Activated CD8-positive, alpha-beta memory T cell treated with anti-CD3 and anti-CD28 coated beads, Interleukin-2, amount 10 ng/mL, durations not matched to agents 7 days and 5 days (primary cell): ENCODE measurements around the gene UBE2E2. TPM values are rescaled to one million over a fixed set of nuclear protein-coding genes. Genes with fewer than 3 reads are reported as not detected.

Experiments
- ATAC-seq: fragments of 150-1000 bp; cut with Tn5 transposase; one replicate; pipeline ENCODE4 v1.10.0; 2021; ENCODE audit warnings: moderate library complexity
- CTCF ChIA-PET: fragments of 350-600 bp; sonication (Branson Sonifier 250); formaldehyde crosslinking; loops from one replicate; lab custom pipeline; 2021; ENCODE audit warnings: antibody characterized with exemption; lab: Charles Lee
- DNase-seq: peaks from one replicate; pipeline ENCODE4 v3.0.0-alpha.2; 2020
- H3K27ac Mint-ChIP-seq: one replicate; pipeline ENCODE4 v1.8.0; 2021; ENCODE audit warnings: mild to moderate bottlenecking, mixed read lengths
- H3K27me3 Mint-ChIP-seq: one replicate; pipeline ENCODE4 v1.8.0; 2021; ENCODE audit warnings: mixed read lengths
- H3K36me3 Mint-ChIP-seq: one replicate; pipeline ENCODE4 v1.8.0; 2021; ENCODE audit warnings: mild to moderate bottlenecking, mixed read lengths
- H3K4me1 Mint-ChIP-seq: one replicate; pipeline ENCODE4 v1.8.0; 2021; ENCODE audit warnings: mixed read lengths
- H3K4me3 Mint-ChIP-seq: one replicate; pipeline ENCODE4 v1.8.0; 2021; ENCODE audit warnings: mild to moderate bottlenecking, moderate library complexity, mixed read lengths
- H3K9me3 Mint-ChIP-seq: one replicate; pipeline ENCODE4 v1.8.0; 2022; ENCODE audit warnings: low read depth, mixed read lengths
- total RNA-seq, 2 experiments: library from RNA; stranded (reverse); gene quantifications; one replicate each; pipeline ENCODE4 v1.2.3, GENCODE V29; 2021

UBE2E2 gene
- total RNA-seq, 2 experiments from 2014 or later: 0.77 to 0.82 TPM

DNA sequence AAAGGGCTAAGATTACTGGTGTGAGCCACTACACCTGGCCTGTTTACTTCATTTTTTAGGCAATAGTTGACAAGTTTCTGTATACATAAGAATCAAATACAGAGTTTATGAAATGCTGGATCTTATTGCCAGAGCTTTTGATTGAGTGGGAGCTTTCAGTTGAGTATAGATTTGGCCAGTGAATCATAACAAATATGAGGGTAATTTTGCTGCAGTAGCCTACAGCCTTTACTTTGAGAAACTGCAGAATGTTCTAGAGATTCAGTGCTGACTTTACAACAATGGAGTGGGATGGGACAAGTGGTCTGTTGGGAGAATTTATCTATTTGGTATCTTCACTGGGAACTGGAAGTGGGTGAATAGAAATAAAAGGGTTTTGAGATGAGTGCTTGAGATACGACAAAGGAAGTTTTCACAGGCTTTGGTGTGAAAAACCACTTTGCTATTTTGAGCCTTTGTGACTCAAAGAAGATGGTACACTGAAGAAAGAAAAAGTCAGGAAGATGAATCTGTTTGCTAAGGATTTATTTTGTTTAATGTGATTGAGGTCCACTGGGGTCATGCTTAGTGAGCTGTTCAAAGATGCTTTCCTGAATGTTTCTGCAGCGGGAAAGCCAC, 227.8 kb downstream of the UBE2E2 start:
- Mint-ChIP-seq H3K9me3 (no peaks in the 10 kb centered on the region), H3K27ac (no peak overlapping the region), H3K4me1 (peaks cover 6% of the 10 kb centered on the region), H3K27me3 (no peaks in the 10 kb centered on the region), H3K4me3 (no peak overlapping the region), H3K36me3 (no peaks in the 10 kb centered on the region)
- DNase-seq: no peak
- ATAC-seq: no peak
- CTCF ChIA-PET: no interaction called here

- ATAC-seq (no peak), DNase-seq (no peak)
- H3K4me1 Mint-ChIP-seq: peaks cover 6% of the 10 kb centered on the region
- H3K9me3 Mint-ChIP-seq: no peaks in the 10 kb centered on the region
- H3K27me3 Mint-ChIP-seq: no peaks in the 10 kb centered on the region
- no peak overlapping the region for H3K4me3 Mint-ChIP-seq
- no peaks in the 10 kb centered on the region for H3K36me3 Mint-ChIP-seq
- CTCF ChIA-PET: no interaction called here
- H3K27ac Mint-ChIP-seq: no peak overlapping the region
Observed at GRCh38 chr3:23431764-23432163, 228.6 kb downstream of the UBE2E2 start.

- Mint-ChIP-seq H3K36me3 (no peaks in the 10 kb centered on the region), H3K4me3 (no peak overlapping the region), H3K27ac (no peak overlapping the region), H3K9me3 (no peaks in the 10 kb centered on the region), H3K4me1 (peaks cover 10% of the 10 kb centered on the region), H3K27me3 (peaks cover 8% of the 10 kb centered on the region)
- DNase-seq (no peak), ATAC-seq (no peak)
- CTCF ChIA-PET: no interaction called here
Observed at GRCh38 chr3:23435318-23435717, 232.2 kb downstream of the UBE2E2 start.

DNA sequence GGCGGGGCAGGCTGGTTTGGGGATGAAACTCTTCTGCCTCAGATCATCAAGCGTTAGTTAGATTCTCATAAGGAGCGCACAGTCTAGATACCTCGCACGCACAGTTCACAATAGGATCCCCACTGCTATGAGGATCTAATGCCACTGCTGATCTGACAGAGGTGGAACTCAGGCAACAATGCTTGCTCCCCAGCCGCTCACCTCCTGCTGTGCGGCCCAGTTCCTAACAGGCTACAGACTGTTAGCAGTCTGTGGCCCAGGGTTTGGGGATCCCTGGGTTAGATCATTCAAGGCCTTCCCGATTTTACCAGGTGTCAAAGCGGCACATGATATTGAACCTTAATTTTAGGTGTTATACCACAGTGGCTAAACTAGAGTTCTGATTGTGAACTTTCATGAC, 232.8 kb downstream of the UBE2E2 start:
- no peak for ATAC-seq
- H3K9me3 Mint-ChIP-seq: no peaks in the 10 kb centered on the region
- H3K27ac Mint-ChIP-seq: no peak overlapping the region
- H3K4me1 Mint-ChIP-seq: peaks cover 13% of the 10 kb centered on the region
- H3K27me3 Mint-ChIP-seq: peaks cover 8% of the 10 kb centered on the region
- no peak for DNase-seq
- H3K4me3 Mint-ChIP-seq: no peak overlapping the region
- no peaks in the 10 kb centered on the region for H3K36me3 Mint-ChIP-seq
- CTCF ChIA-PET: no interaction called here

- Mint-ChIP-seq H3K36me3 (no peaks in the 10 kb centered on the region), H3K27me3 (peaks cover 8% of the 10 kb centered on the region), H3K4me1 (peaks cover 13% of the 10 kb centered on the region), H3K27ac (no peak overlapping the region), H3K9me3 (no peaks in the 10 kb centered on the region), H3K4me3 (no peak overlapping the region)
- CTCF ChIA-PET: no interaction called here
- DNase-seq (no peak), ATAC-seq (no peak)
Observed at GRCh38 chr3:23437484-23438145, 234.5 kb downstream of the UBE2E2 start.

DNA sequence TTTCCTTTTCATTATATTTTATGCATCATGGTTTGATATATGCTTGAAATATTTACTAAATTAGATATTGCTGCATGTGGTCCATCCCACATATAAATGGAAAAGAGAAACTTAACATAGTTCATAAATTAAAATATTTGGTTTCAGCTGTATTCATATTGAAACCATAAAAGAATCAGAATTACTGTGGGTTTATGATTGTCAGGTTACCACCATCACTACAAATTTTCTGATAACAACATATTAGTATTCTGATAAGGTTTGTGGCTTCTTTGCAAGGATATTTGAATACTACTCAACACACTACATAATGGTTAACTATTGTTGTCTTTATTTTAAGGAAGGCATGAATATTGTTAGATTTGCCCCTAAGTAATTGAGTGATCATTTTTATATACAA, 235.5 kb downstream of the UBE2E2 start:
- DNase-seq (no peak), ATAC-seq (no peak)
- H3K27me3 Mint-ChIP-seq: peaks cover 8% of the 10 kb centered on the region
- H3K4me3 Mint-ChIP-seq: no peak overlapping the region
- H3K27ac Mint-ChIP-seq: no peak overlapping the region
- H3K4me1 Mint-ChIP-seq: peaks cover 18% of the 10 kb centered on the region
- no peaks in the 10 kb centered on the region for H3K36me3 Mint-ChIP-seq
- H3K9me3 Mint-ChIP-seq: no peaks in the 10 kb centered on the region
- CTCF ChIA-PET: no interaction called here

- H3K27ac Mint-ChIP-seq: no peak overlapping the region
- H3K36me3 Mint-ChIP-seq: no peaks in the 10 kb centered on the region
- no peak overlapping the region for H3K4me3 Mint-ChIP-seq
- no peak for DNase-seq
- CTCF ChIA-PET: no interaction called here
- H3K4me1 Mint-ChIP-seq: peaks cover 18% of the 10 kb centered on the region
- H3K9me3 Mint-ChIP-seq: no peaks in the 10 kb centered on the region
- no peak for ATAC-seq
- H3K27me3 Mint-ChIP-seq: peaks cover 8% of the 10 kb centered on the region
Observed at GRCh38 chr3:23439080-23439479, 236.0 kb downstream of the UBE2E2 start.

GRCh38 chr3:23440416-23441294, 237.5 kb downstream of the UBE2E2 start:
- DNase-seq: no peak
- ATAC-seq: no peak
- H3K9me3 Mint-ChIP-seq: no peaks in the 10 kb centered on the region
- H3K27me3 Mint-ChIP-seq: peaks cover 8% of the 10 kb centered on the region
- peaks cover 16% of the 10 kb centered on the region for H3K4me1 Mint-ChIP-seq
- H3K36me3 Mint-ChIP-seq: no peaks in the 10 kb centered on the region
- H3K27ac Mint-ChIP-seq: no peak overlapping the region
- CTCF ChIA-PET: no interaction called here
- H3K4me3 Mint-ChIP-seq: no peak overlapping the region

DNA sequence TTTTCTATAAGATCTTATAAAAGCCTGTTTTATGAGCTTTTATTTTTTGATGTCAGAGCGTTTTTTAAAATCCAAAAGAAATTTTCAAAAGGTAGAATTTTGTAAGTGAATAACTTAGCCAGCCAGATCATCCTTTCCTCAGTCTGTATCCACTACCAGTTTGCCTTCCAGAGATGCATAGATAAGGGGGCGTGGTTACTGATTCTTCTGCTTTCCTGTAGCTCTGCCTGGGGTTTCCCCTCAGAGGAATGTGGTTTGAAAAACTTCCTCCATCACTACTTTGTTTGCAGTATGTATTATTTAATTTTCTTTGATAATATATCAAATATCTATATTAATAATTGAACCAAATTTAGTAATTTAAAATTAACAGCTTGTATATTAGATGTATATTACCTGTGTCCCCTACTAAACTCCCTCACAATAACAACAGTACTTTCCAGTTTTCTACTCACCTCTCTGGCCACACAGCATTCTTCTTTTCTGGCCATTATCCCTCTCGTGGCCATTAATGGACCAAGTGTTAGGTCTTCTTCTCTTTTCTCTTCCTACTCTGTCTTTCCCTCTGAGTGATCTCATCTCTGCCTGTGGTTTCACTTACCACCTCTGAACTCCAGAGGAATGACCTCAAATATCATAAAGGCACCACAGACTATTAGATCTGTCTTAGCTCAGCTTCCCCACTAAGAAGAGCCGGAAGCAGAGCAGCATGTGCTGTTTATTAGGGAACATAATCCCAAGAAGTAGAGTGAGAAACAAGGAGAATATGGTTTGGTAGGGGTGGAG, 239.7 kb downstream of the UBE2E2 start:
- Mint-ChIP-seq H3K27ac (no peak overlapping the region), H3K9me3 (no peaks in the 10 kb centered on the region), H3K4me1 (peaks cover 16% of the 10 kb centered on the region), H3K36me3 (no peaks in the 10 kb centered on the region), H3K27me3 (peaks cover 7% of the 10 kb centered on the region), H3K4me3 (no peak overlapping the region)
- CTCF ChIA-PET: no interaction called here
- DNase-seq: no peak
- no peak for ATAC-seq

DNA sequence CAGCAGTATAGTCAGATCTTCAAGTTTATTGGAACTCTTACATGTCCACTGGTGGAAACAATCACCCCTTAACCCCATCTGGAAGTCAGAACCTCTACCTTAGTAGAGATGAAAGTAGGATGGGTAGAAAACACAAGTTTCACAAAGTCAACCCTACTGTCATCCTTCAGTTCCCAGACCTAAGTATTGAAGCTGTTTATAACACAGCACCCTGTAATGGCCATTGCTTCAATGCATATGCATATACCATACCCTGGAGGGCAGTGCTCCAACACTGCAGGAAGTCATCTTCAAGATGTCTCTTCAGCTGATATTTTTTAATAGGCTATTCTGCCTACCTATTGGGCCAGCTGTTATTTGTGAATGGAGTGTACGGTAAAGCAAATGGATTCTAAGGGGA, 241.3 kb downstream of the UBE2E2 start:
- no peak for DNase-seq
- no peaks in the 10 kb centered on the region for H3K27me3 Mint-ChIP-seq
- H3K36me3 Mint-ChIP-seq: no peaks in the 10 kb centered on the region
- peaks cover 13% of the 10 kb centered on the region for H3K4me1 Mint-ChIP-seq
- CTCF ChIA-PET: no interaction called here
- H3K4me3 Mint-ChIP-seq: no peak overlapping the region
- no peaks in the 10 kb centered on the region for H3K9me3 Mint-ChIP-seq
- no peak for ATAC-seq
- no peak overlapping the region for H3K27ac Mint-ChIP-seq

DNA sequence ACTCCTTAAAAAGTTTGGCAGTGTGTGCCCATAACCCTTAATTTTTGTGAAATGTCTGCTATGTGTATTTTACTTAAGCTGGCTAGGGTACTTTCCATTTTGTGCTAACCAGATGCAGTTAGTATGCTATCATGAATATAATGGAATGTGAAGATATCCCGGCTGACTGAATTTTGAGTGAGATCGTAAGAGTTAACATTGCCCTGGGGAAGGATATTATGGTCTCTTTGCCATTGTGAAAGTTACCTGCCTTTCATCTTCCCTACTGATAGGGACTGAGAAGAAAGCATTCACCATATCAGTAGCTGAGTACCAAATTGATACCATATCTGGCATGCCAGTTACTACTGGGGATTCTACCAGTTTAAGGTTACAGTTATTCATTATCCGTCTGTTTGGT, 243.2 kb downstream of the UBE2E2 start:
- Mint-ChIP-seq H3K4me3 (no peak overlapping the region), H3K4me1 (peaks cover 7% of the 10 kb centered on the region), H3K27ac (no peak overlapping the region), H3K9me3 (no peaks in the 10 kb centered on the region), H3K27me3 (no peaks in the 10 kb centered on the region), H3K36me3 (no peaks in the 10 kb centered on the region)
- ATAC-seq: no peak
- CTCF ChIA-PET: no interaction called here
- DNase-seq: no peak

DNA sequence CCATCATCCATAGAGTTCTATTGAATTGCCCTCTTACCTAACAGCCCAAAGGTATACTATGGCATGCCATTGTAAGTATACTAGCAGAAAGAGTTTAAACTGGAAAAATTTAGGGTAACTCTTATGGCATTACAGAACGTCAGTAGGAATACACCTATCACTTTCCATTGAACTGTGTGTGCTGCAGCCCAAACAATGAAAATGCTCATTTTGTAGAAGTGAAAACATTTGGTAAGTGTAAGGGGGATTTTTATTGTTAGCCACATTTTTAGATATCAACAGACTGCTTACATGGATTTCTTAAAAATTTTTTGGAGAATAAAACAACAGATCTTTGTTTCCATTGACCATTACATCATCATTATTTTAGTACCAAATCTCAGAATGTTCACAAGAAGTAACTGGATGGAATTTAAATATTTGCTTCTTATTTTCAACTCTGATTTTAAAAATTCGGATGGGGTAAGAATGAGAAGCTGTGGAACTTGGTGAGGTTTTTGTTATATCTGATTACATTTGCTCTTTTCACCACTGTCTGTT, 245.9 kb downstream of the UBE2E2 start:
- no peaks in the 10 kb centered on the region for H3K36me3 Mint-ChIP-seq
- H3K4me1 Mint-ChIP-seq: no peaks in the 10 kb centered on the region
- H3K27ac Mint-ChIP-seq: no peak overlapping the region
- DNase-seq (no peak), ATAC-seq (no peak)
- no peaks in the 10 kb centered on the region for H3K27me3 Mint-ChIP-seq
- H3K9me3 Mint-ChIP-seq: no peaks in the 10 kb centered on the region
- H3K4me3 Mint-ChIP-seq: no peak overlapping the region
- CTCF ChIA-PET: no interaction called here

DNA sequence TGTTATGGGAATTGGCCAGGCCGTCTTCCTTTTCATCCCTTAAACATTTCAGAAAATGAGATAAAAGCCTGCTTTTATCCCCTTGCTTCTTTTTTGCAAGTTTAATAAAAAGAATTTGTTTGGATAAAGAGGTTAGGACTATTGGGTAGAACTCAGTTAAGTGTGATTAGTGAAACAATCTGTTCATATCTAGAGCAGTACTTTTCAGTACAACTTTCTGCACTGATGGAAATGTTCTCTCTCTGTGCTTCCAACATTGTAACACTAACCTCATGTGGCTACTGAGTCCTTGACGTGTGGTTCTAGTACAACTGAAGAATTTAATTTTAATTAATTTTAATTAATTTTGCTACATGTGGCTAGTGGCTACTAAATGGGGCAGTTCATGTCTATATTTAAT, 246.9 kb downstream of the UBE2E2 start:
- Mint-ChIP-seq H3K27me3 (no peaks in the 10 kb centered on the region), H3K36me3 (no peaks in the 10 kb centered on the region), H3K4me1 (no peaks in the 10 kb centered on the region), H3K9me3 (no peaks in the 10 kb centered on the region), H3K27ac (no peak overlapping the region), H3K4me3 (no peak overlapping the region)
- DNase-seq (no peak), ATAC-seq (no peak)
- CTCF ChIA-PET: no interaction called here
